Stimulated activated CD4-positive, alpha-beta T cell treated with anti-CD3 and anti-CD28 coated beads, Interleukin-4, amount 100 ng/mL, for 24 hours (primary cell): ENCODE data around the gene FAM228B.
"Not testable (repeated sequence)": the region's sequence is repeated elsewhere in the genome, so short reads cannot be mapped to it uniquely, and the experiment has no call there.

ENCODE experiments used
- DNase-seq: peaks from one replicate; pipeline ENCODE4 v3.0.0-alpha.2; 2020

FAM228B gene

GRCh38 chr2:24162494-24162893, 39.2 kb downstream of the FAM228B start:
- no peak for DNase-seq

- DNase-seq = no peak
Measured at GRCh38 chr2:24163186-24163585, 39.9 kb downstream of the FAM228B start.

- DNase-seq = no peak
Measured at GRCh38 chr2:24163601-24164000, 40.3 kb downstream of the FAM228B start.

- DNase-seq = peak; percentile 30
Measured at GRCh38 chr2:24164416-24164973, 41.2 kb downstream of the FAM228B start.

- no peak for DNase-seq
Measured at GRCh38 chr2:24169023-24169422, 45.8 kb downstream of the FAM228B start.

DNA sequence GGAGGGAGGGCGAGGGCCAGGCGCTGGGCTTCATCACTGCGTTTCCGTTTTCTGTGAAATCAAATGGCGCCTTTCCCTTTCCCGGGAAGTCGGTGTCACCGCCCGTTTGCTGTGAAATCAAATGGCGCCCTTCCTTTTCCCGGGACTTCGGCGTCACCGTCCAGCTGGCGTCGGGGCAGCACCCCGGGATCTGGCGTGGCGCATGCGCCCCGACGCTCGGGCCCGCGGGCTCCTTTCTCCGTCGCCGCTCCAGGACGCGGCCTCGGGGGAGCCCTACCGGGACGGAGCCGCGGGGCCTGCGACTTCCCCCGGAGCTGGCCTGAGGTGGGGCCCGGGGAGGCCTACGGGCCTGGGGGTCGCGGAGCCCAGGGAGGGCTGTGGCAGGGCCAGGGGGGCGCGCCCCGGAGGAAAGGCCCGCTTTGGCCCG, 51.6 kb downstream of the FAM228B start, which contains the start of gene FAM228A:
TSS of gene FAM228A (plus strand) at position 203 of the 427 bp plus-strand sequence. CDS start 428 bp downstream, outside the sequence.
- no peak for DNase-seq

DNA sequence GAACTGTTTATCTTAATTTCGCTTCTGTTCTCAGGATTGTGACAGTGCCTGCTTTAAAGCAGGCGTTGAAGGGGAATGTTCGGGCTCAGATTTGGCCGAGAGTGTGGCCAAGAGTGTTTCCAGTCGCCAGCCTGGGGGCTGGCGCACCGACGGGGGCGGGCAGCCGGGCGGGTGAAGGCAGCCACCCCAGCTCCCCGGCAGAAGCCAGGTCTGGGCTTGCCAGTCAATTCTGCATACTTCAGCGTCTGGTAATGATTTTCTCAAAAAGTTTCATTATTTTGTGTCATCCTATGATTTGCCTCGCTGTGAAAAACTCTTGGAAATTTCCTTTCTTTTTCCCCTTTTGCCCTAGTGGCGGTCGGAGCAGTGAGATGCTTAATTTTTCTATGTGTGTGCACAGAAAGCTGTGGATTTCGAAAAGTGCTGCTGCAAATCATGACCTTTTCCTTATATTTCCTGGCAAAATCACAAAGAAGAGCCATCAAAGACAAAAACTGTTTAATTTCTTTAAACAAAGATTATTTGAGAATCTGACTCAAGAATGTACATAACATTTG, 52.4 kb downstream of the FAM228B start:
- no peak for DNase-seq

GRCh38 chr2:24176326-24176725, 53.1 kb downstream of the FAM228B start:
- no peak for DNase-seq

DNA sequence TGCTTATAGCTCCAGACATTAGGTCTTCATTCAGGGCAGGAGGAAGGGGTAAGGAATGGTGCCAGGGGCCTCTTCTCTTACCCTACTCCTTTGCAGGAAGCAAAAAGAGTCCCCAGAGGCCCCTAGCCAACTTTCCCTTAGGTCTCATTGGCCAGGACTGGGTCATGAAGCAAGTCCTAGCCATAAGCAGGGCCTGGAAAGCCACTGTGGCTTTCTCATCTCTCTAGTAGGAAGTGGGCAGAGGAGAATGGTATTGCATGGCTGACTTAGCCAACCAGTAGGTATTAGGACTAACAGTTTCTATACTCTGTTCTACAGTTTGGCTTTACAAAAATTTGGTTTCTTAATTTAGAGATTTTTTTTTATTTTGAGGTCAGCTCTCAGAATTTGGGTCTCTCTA, 56.4 kb downstream of the FAM228B start:
- no peak for DNase-seq

DNA sequence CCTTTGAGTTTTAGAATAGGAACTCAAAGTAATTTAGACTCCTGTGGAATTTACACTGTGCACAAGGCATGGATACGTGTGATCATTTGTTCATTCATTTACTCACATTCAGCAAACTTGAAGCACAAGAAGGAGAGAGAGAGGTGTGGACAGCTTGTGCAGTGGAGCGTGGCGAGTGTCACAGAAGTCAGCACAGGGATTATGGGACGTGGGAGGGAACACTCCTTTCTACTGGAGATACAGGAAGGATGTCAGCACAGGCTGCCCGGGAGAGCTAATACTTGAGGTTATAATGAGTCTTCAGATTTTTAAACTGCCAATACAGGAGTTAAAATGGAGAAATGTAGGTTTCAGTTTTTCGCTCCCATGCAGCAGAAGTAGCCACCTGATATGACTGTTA, 58.6 kb downstream of the FAM228B start:
- no peak for DNase-seq

DNA sequence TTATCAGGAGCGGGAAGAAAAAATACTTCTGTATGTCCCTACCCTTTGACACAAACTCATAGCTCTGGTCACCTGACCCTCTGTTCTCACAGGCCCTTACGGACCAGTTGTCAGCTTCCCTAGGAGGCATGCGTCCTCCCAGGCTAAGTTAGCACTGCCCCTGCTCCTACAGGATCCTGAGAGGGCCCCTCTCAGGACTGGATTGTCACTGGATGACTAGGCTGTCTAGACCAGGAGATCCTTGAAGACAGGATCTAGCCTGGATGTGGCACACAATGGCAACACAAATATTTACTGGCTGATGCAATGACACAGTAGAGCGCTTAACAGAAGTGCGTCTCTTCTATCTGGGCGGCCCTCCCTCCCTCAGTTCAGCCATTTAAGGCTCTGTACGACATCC, 59.2 kb downstream of the FAM228B start:
- DNase-seq = no peak

DNA sequence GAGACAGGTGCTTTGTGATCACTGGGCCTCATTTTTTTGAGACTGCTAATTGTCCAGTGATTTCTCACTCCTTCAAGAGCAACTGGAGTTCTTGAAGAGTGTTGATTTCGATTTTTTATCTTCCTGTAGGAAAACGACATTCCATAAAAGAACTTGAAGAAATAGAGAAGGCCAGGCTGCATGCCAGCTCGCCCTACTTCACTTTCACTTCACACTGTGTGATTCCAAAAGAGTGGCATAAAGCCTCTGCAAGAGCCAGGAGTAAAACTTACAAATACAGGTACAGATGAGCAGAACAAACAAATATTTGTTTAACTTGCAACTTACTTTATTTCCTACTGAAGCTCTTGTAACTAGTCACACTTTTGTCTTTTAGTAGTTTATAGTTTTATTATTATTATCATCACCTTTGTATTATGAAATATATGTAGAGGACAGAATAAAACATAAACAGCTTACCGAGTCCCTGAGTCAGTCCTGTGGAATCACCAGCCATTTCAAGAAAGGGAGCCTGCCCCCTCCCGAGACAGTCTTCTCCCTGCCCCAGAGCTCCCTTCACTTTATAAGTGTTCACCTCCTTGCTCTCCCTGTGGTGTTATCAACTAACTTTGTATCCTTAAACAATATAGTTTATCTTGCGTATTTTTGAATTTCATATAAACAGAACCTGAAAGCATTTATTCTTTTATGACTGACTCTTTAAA, 60.2 kb downstream of the FAM228B start:
- DNase-seq = no peak

DNA sequence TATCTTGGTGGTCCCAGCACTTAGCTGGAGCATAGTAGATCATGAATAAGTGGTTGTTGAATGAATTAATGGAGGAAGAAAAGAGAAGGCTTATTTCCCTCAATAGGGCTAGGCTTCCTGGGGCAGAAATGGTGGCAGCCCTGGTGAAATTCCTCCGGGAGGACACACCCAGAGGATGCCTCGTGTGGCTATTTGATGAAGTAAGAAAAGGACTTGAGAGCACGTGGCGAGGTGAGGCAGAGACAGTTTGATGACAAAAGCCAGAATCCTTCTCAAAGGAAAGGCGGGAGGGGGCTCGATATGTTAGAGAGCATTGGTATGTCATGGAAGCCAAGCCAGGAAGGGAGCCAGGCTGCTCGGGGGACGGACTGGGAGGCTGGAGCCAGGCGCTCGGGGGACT, 66.3 kb downstream of the FAM228B start:
- DNase-seq = no peak

GRCh38 chr2:24190503-24190902, 67.2 kb downstream of the FAM228B start:
- DNase-seq = no peak

DNA sequence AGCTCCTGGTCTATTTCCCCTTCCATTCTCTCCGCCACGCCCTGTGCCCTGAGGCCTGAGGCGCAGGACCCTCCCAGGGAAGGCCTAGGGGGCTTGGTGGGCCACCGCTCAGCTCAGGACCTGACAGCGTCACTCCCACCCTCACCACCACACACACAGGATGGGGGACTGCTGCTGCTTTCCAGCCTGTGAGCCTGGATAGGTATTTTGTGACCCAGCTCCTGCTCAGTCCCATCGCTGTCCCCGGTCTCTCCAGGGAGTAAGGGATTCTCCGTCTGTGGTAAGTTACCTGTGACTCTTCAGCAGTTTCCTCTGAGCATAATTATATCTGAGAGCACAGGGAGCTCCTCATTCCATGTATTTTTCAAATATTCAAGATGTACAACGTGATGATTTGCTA, 67.9 kb downstream of the FAM228B start:
- DNase-seq = no peak

DNA sequence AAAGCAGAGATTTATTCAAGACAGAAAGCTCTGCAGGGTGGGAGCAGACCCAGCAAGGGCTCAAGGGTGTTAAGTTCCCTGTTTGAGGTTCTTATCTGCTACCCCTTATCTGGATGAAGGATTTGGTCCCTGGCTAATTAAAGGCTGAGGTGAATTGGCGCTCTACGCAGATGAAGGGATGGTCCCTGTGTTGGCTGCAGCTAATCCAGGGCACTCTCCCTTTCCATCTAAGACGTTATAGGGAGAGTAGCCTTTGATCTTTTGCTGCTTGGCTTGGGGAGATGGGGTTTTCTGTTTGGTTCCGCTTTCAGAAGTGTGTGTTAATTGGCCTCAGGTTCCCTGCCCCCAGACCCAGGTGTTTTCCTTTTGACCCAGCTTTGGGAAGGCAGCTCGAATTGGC, 68.6 kb downstream of the FAM228B start:
- DNase-seq = no peak

DNA sequence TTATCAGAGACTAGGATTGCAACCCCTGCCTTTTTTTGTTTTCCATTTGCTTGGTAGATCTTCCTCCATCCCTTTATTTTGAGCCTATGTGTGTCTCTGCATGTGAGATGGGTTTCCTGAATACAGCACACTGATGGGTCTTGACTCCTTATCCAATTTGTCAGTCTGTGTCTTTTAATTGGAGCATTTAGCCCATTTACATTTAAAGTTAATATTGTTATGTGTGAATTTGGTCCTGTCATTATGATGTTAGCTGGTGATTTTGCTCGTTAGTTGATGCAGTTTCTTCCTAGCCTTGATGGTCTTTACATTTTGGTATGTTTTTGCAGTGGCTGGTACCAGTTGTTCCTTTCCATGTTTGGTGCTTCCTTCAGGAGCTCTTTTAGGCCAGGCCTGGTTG, 73.9 kb downstream of the FAM228B start:
- DNase-seq = not testable (repeated sequence)

- DNase-seq = no peak
Measured at GRCh38 chr2:24199968-24200590, 76.8 kb downstream of the FAM228B start.

DNA sequence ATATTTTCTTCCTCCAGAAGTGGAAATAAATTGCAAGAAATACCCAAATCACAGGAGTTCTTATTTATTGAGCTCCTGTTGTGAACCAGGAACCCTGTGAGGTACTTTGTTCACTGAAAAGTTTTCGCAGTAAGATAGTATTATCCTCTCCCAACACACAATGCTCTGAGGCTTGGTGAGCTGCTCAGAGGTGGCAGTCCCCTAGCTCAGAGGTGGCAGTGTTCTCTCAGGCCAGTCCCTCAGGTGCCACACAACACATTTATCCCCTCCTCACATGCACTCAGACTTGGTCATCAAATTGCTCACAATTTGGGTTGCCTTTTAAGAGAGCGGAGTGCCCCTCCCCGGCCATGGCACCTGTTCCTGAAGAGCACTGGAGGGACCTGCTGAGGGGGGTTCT, 77.5 kb downstream of the FAM228B start:
- no peak for DNase-seq

DNA sequence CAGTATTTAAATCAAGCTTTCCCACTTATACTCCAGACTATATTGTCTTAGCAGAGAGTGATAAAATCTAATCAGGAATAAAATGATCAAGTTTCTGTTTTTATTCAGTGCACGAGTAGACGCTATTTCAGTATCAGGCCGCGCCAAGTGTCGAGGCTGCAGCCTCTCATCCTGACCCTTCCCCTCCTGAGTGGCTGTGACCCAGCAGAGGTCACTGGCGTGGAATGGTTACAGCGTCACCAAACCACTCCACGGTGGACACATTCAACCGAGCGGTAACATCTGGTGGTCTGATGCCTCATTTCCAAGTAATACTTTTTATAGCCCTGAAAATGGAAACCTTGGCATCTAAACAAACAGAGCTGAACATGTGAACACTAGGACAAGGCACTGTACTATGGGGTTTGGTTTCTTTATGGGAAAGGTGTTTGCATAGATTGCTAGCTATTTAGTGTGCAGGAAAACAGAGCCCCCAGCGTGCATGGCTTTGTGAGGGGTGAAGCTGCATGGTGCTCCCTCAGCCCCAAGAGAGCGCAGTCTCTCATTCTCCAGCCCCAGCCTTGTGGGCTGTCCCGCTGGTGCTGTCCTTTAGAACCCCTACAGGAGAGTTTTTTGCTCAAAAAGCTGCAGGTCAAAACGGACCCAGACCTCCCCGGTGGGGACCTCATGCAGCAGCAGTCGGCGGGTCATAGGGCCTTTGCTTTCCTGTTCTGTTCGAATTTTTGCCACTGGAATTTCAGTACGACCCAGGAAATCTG, 79.9 kb downstream of the FAM228B start:
- DNase-seq = no peak

- no peak for DNase-seq
Measured at GRCh38 chr2:24203787-24204150, 80.5 kb downstream of the FAM228B start.

DNA sequence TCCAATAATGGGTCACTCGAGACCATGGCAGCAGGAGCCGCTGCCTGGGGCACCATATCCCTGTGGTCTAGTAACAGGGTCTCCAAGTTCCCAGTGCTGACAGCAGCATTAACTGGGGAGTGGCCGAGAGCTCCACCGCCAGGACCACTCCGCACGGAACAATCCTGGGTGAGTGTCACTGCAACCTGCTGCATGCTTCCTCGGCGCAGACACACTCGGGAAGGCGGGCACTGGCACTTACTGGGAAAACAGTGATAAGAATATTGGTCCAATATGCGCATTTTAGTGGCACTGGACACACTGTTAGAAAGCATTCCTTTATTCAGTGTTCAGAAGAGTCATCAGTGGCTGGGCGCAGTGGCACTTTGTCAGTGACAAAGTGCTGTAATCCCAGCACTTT, 81.2 kb downstream of the FAM228B start:
- no peak for DNase-seq

DNA sequence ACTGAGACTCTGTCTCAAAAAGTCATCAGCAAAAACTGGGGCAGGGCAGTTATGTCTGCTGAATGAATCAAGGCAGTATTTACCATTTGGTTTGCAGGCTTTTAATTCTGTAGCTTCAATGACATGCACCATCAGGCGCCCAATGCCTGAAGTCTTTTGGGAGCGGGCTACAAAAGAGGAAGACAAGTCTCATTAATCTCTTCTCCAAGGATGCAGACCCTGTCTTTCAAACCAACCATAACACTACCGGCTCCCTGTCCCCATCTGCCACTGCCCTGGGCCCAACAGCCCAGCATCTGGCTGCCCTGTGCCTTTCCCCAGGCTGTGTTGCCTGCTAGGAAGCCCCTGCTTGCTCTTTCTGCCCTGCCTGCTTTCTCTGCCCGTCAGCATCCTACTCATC, 81.9 kb downstream of the FAM228B start:
- no peak for DNase-seq
